ENCODE measurements around the gene SLC2A6. TPM values are rescaled to one million over a fixed set of nuclear protein-coding genes. Genes with fewer than 3 reads are reported as not detected.

Gene SLC2A6, protein sequence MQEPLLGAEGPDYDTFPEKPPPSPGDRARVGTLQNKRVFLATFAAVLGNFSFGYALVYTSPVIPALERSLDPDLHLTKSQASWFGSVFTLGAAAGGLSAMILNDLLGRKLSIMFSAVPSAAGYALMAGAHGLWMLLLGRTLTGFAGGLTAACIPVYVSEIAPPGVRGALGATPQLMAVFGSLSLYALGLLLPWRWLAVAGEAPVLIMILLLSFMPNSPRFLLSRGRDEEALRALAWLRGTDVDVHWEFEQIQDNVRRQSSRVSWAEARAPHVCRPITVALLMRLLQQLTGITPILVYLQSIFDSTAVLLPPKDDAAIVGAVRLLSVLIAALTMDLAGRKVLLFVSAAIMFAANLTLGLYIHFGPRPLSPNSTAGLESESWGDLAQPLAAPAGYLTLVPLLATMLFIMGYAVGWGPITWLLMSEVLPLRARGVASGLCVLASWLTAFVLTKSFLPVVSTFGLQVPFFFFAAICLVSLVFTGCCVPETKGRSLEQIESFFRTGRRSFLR
- 2.0 TPM for total RNA-seq
- long read RNA-seq, partial matches to known transcripts, result 5 of 10 reads
- long read RNA-seq, other reads (novel, unspliced or antisense), result 2 of 10 reads

DNA sequence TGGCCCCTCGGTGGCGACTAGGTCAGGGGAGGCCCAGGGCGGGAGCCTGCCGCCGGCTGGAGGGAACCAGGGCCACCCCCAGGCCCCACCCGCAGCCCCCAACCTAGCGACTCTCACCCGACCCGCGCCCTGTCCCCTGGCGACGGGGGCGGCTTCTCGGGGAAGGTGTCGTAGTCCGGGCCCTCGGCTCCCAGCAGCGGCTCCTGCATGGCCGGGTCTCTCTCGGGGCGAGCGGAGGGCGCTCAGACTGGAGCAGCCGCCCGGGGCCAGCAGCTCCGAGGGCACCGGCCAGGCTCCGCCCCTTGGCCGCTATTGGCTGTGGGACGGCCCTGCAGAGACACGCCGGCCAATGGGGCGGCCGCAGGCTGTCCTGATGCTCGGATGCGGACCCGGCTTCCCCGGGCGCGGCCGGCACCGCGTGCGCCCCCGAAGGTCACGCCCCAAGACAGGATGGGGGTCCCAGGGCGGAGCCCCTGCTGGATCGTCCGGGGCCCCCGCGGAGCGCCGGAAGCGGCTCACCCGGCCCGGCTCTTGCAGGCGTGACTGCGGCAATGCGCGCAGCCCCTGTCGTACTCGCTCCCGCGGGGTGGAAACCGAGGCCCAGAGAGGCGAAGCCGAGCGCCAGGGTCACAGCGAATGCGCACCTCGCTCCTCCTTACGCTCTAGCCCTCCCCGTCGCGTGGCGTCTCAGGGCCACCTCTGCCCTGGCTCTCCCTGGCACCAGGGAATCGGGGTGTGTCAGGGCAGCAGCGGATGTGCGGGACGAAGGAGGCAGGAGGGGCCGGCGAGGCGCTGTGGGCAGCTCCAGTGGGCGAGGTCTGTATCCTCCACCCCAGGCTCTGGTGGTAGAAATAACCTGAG lies at the start of gene SLC2A6:
Gene SLC2A6 (minus strand): TSS at position 249 of the 861 bp plus-strand sequence. CDS start 40 bp downstream, at position 209.
- peak; percentile 88 for DNase-seq
- Histone ChIP-seq H3K36me3 (peaks cover 14% of the 10 kb centered on the region), H3K4me1 (peaks cover 21% of the 10 kb centered on the region), H3K9me3 (replicated peaks) (no peaks in the 10 kb centered on the region), H3K27me3 (ENCODE audit: low read depth) (no peaks in the 10 kb centered on the region), H3K4me3 (peak within 1 kb of the TSS; percentile 78), H3K27ac (replicated peaks) (peak within 1 kb of the TSS; percentile 86)
- intact Hi-C loops (cut with micrococcal nuclease), result no loop called here
- TF ChIP-seq, protein P1, sequence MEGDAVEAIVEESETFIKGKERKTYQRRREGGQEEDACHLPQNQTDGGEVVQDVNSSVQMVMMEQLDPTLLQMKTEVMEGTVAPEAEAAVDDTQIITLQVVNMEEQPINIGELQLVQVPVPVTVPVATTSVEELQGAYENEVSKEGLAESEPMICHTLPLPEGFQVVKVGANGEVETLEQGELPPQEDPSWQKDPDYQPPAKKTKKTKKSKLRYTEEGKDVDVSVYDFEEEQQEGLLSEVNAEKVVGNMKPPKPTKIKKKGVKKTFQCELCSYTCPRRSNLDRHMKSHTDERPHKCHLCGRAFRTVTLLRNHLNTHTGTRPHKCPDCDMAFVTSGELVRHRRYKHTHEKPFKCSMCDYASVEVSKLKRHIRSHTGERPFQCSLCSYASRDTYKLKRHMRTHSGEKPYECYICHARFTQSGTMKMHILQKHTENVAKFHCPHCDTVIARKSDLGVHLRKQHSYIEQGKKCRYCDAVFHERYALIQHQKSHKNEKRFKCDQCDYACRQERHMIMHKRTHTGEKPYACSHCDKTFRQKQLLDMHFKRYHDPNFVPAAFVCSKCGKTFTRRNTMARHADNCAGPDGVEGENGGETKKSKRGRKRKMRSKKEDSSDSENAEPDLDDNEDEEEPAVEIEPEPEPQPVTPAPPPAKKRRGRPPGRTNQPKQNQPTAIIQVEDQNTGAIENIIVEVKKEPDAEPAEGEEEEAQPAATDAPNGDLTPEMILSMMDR (IDR thresholded peaks at IDR 0.05; ENCODE audit: borderline replicate concordance), result no peak

DNA sequence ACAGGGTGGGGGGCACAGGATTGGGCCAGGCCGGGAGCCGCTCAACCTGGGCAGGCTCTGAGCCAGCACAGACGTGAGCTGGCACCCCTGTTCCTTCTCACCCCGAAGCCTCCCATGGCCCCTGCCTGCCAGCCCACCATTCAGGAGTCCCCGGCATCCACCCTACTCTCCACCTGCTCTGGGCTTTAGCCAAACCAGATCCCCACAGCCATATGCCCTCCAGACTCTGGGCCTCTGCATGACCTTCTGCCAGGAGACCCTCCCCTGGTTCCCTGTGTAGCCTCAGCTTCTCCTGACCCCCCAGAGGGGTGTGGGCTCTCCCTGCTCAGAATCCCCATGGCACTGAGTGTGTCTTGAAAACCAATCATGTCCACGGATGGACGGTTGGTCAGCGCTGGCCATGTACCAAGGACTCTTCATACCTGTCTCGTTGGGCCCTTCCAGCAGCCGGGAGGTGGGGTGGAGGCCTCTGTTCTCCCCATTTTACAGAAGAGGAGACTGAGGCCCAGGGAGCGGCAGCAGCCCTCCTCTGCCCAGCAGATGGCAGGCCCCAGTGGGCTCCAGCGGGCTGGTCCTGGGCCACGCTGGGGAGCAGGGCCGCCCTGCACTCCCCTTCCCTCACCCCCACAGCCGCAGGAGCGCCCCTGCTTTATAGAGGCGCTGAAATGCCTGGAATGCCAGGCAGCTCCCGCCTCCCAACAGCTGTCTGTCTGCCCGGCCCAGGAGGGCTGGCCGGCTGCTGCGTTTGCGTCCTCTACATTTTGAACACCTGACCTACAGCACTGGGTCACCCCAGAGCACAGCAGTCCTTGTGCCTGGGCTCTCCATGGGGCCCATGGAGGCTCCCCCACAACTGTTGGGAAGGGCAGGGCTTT lies 49.3 kb upstream of the SLC2A6 start:
- Histone ChIP-seq H3K4me3 (peak overlapping the region; percentile 14), H3K9me3 (replicated peaks) (no peaks in the 10 kb centered on the region), H3K27me3 (ENCODE audit: low read depth) (peaks cover 41% of the 10 kb centered on the region), H3K4me1 (peaks cover 38% of the 10 kb centered on the region), H3K36me3 (no peaks in the 10 kb centered on the region), H3K27ac (replicated peaks) (peak overlapping the region; percentile 65)
- TF ChIP-seq, protein P1 (IDR thresholded peaks at IDR 0.05; ENCODE audit: borderline replicate concordance), result no peak
- DNase-seq, result no peak
- intact Hi-C loops (cut with micrococcal nuclease), result no loop called here

DNA sequence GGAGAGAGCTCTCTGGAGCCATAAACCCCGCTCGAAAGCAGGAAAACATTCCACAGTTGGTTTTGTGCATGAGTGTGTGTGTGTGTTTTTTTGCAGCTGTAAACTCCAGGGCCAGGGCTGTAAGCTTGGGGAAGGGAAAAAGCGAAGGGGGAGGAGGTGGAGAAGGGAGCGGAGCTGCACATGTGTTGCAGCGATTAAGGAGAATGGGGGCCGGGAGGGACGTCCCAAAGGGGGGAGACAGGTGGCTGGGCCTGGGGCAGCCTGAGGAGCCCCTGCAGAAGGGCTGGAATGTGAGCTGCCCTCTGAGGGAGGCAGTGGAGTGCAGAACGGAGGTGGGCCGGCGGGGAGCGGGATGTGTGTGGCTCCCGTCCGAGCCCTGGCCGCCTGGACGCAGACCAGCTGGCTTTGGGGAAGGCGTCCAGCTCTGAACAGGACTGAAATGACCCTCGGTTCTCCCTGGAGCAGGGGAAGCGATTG lies 48.6 kb upstream of the SLC2A6 start:
- peak; percentile 80 for DNase-seq
- H3K4me1 ChIP-seq, result peaks cover 34% of the 10 kb centered on the region
- H3K27ac ChIP-seq (replicated peaks), result peak overlapping the region; percentile 65
- H3K27me3 ChIP-seq (ENCODE audit: low read depth), result peaks cover 37% of the 10 kb centered on the region
- intact Hi-C loops (cut with micrococcal nuclease), result no loop called here
- no peaks in the 10 kb centered on the region for H3K36me3 ChIP-seq
- TF ChIP-seq, protein P1 (IDR thresholded peaks at IDR 0.05; ENCODE audit: borderline replicate concordance), result no peak
- no peaks in the 10 kb centered on the region for H3K9me3 ChIP-seq (replicated peaks)
- H3K4me3 ChIP-seq, result peak overlapping the region; percentile 14

DNA sequence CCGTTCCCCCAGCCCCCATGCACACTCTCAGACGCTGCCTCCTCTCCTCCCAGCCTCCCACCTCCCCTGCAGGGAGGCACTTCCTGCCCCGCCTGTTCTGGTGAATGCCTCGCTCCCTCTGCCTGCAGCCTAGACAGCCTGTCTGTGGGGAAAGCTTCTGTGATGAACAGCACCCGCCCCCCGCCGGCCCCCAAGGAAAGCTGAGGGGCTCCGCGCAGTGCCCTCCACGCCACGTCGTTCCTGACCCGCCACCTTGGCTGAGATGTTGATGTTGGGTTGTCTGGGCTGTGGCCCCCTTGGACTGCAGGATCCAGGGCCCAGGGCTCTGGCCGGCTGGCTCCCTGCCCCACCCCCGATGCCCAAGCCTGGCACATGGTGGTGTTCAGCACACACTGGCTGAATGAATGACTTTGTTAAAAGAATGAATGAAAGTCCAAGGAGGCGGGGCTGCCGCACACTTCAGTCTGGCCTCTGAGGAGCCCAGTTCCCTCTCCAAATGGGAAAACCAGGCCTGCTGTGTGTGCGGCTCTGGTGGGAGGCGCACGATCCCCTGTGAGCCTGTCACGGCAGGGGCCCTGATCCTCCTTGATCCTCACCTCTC lies 47.9 kb upstream of the SLC2A6 start:
- Histone ChIP-seq H3K36me3 (no peaks in the 10 kb centered on the region), H3K27ac (replicated peaks) (peak overlapping the region; percentile 65), H3K4me1 (peaks cover 34% of the 10 kb centered on the region), H3K4me3 (peak overlapping the region; percentile 14), H3K27me3 (ENCODE audit: low read depth) (peaks cover 32% of the 10 kb centered on the region), H3K9me3 (replicated peaks) (no peaks in the 10 kb centered on the region)
- no peak for DNase-seq
- intact Hi-C loops (cut with micrococcal nuclease), result no loop called here
- TF ChIP-seq, protein P1 (IDR thresholded peaks at IDR 0.05; ENCODE audit: borderline replicate concordance), result no peak
